ENCODE results near the gene BMP7.
"Not testable (repeated sequence)": the region's sequence is repeated elsewhere in the genome, so short reads cannot be mapped to it uniquely, and the experiment has no call there.

Gene BMP7

DNA sequence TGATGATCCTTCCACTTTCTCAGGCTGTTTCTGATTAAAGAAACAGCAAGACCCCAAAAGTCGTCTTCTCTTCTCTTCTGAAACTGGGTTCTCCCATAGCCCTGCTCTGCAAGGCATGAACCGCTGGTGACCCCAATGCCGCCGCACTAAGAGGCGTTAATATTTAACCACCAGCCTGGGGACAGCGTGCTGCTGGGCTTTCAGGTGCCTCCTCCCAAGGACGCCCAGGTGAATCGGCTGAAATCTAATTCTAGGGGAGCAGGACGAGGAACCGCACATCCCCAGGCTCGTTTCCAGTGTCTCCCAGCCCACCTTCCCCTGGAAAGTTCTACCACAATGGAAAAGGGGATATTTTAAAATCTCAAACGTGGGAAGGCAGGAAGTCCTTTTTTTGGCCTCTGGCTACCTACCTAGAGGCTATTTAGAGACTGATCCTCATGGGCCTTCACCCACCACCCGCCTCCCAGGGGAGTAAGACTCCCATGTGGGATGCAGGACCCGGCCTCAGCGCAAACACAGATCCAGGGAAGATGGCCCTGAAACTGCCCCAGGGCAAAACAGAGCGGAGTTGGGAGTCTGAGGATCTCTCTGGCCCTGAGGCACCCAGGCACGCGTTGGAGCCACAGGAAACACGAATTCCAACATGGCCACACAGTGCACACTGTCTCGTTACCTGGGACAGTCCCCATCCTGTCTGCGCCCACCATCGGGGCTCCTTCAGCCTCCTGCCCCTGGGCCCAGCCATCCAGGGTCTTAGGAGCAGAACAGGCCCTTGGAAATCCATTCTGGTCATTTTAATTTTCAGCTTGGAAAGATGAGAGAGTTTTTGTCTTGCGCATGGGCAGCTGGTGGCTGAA is 56.2 kb downstream of the BMP7 start:
- no peak for DNase-seq

DNA sequence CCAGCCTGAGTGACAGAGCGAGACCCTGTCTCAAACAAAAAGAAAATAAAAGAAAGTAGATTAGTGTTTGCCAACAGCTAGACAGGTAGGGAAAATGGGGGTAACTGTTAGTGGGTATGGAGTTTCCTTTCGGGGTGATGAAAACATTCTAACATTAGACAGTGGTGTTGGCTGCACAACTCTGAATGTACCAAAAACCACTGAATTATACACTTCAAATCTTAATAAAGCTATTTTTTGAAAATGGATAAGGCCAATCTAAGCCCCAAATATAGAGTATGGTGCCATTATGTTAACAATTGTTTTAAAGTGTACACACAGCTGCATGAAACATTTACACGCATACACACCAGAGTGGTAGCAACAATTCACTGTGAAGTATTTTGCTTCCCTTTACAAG is 57.0 kb downstream of the BMP7 start:
- DNase-seq: no peak

GRCh38 chr20:57208198-57208597 is 58.2 kb downstream of the BMP7 start:
- DNase-seq: no peak

DNA sequence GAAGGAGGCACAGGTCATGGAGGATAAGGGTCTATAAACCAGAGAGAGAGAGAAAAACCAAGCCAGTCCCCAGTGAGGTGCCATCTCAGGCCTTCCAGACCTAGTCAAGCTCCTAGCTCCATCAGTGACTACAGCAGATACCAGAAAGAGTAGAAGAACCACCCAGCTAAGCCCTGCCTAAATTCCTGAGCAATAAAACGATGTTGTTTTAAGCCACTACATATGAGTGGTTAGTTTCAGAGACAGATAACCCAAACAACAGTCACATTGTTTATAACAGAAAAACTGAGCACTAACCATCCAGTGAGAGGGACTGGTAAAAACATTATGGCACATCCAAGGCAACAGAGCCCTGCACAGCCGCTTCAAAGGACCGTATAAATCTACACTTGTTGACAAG is 59.2 kb downstream of the BMP7 start:
- DNase-seq: no peak

DNA sequence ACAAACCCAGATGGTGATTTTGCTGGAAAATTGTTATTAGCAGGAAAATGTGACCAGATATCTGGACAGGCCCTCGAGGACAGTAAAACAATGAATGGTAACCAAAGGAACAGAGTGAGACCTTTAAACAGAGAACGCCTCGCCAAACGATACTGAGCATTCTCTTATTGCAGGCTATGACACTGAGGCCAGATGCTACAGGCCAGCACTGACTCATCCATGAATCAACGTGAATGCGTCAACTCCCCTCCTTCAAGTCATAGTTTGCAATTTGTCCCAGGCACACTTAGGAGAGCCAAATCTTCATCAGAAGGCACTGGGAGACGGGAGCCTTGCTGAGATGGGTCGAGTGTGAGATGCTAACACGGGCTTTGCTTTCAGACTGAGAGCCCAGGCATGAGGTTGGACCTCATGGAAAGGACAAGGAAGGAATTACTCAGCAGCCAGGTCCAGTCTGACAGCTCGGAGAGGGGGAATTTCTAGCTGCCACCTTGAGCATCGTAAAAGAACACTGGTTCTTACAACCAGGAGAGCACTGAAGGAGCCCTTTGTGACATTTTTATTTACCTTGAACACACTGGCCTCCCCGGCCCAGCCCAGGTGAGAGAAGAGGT is 60.7 kb downstream of the BMP7 start:
- no peak for DNase-seq

DNA sequence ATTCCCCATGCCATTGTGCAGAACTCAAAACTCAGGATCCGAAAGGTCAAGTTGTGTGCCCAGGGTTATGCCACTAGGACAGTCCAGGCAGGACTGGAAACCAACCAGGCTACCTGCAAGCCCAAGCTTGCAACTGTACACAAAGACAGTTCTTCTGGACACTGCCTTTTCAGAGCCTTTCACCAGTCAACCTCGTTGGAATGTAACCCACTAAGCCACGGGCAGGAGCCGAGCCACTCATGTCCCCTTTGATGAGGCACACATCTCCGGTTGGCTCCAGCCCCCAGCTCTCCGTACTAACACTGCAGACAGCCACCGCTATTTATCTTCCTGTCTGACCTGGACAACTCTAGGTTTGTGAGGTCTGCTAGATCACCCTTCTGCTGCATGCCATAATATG is 62.5 kb downstream of the BMP7 start:
- DNase-seq: peak in 1 of 4 experiments; percentile 1

- no peak for DNase-seq
Measured at GRCh38 chr20:57203204-57203603, 63.2 kb downstream of the BMP7 start.

DNA sequence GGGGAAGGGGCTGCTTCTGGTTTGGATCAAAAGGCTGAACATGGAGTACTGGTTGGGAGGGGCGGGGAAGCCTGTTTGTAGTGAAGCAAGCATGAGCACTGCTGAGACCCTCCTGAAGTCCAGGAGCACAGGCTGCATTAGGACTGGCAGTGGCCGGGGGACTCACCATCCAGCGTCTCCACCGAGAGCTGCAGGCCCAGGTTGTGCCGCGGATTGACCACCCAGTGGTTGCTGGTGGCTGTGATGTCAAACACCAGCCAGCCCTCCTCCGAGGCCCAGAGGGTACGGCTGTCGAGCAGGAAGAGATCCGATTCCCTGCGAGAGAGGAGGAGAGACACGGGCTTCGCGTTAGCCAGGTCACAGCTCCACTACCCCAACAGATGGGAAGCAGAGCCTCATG is 64.1 kb downstream of the BMP7 start:
- DNase-seq: no peak

DNA sequence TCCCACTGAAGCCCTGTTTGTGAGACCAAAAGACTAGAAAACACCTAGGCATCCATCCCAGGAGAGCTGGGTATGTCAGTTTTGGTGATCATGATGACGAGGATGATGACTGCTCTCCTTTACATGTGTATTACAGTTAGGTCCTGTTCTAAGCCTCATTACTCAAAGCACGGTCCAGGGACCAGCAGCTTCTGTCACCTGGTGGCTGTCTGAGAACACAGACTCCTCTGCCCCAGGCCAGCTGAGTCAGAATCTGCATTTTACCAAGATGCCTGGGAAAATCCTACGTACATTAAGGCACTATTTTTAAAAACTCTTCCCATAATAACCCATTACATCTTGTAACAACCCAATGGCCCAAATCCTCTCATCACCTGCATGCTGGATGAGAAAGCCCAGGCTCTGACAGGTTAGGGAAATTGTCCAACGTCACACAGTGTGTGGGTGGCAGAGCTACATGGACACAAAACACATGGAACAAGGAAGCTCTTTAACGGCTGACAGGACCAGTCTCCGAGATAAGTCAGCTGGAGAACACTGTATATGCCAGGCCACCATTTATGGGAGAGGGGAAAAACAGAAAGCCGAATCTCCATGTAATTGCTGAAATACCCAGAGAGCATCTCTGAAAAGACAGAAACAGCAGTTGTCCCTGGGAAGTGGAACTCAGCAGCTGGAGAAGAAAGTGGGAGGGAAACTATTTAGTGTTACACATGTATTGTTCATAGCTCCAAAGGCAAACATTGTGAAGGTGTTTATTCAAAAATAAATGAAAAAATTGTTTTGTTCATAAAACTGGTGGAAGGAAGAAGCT is 65.4 kb downstream of the BMP7 start:
- DNase-seq: no peak

- DNase-seq: no peak
Measured at GRCh38 chr20:57199656-57200405, 66.6 kb downstream of the BMP7 start.

DNA sequence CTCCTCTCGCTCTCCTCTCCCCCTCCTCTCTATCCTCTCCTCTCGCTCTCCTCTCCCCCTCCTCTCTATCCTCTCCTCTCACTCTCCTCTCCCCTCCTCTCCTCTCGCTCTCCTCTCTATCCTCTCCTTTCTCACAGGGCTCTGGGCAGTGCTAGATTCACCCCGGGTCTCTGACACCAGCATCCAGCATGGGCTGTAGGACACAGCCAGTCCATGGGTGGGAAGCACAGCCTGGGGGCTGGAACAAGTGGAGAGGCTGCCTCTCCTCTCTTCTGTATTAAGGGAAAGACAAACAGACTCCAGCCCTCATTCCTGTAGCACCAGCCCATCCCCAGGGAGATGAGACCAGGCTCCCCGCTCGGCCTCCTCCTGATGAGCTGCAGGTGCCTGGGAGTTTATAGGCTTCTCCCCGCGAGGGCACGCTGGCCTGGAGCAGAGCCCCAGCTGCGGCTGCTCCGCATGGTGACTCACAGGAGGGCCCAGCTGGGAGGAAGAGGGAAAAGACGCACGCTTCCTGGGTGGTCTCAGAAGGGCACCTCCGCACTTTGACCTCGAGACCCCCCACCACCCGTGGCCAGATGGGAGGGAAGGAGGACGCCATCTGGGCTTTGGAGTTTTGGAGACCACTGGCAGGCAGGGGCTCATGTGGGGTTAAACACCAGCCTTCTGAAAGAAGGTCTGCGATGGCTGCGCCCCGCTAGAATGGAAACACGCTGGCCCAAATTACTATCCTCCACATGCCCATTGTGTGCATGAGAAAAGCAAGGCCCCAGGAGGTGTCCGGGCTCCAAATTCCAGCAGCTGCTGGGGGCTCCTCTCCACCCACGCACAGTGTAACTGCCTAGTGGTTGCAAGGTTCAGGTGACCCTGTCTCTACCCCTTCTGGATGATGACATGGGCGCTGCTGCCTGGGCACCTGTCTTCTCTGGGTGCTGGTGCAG is 68.0 kb downstream of the BMP7 start:
- DNase-seq: no peak

- no peak for DNase-seq
Measured at GRCh38 chr20:57197352-57198131, 68.9 kb downstream of the BMP7 start.

DNA sequence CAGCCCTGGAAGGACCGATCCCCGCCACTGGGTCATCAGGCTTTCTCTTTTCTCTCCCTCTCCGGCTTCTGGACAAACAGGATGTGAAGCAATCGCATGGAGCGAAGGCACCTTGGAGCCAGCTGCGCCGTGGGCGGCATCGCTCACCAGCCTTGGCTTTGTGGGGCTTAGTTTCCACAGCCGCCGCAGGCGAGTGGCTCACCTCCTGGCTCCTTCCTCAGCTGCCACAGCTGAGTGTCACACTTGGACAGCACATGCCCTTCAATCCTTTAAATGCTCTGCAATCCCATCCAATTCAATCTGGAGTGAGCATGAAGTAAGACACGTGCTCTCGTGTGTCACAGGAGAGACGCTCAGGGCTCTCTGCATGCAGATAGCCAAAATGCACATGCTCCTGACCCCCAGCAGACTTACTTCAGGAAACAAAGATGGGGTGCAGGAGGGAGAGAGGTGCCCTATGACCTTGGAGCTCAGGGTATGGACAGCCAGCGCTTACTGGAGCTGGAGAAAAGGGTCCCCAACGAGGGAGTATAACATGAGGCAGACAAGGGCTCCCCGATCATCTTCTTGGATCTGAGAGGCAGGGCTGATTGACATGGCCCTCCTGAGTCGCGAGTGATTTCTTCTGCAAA is 70.9 kb downstream of the BMP7 start:
- no peak for DNase-seq

- DNase-seq: no peak
Measured at GRCh38 chr20:57195023-57195422, 71.4 kb downstream of the BMP7 start.

DNA sequence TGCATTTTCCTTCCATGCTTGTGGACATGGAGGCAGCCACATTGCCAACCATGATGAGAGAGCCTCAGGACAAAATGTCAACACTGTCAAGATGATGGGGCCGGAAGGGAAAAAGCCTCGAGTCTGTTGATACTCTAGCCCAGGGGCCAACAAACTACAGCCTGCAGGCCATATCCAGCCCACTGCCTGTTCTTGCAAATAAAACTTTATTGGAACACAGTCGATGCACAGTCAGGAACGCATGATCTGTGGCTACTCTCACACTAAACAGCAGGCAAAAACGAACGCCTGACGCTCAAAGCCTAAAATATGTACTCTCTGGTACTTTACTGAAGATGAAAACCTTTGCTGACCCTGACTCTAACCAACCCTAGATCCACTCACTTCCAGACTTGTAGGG is 72.3 kb downstream of the BMP7 start:
- no peak for DNase-seq

DNA sequence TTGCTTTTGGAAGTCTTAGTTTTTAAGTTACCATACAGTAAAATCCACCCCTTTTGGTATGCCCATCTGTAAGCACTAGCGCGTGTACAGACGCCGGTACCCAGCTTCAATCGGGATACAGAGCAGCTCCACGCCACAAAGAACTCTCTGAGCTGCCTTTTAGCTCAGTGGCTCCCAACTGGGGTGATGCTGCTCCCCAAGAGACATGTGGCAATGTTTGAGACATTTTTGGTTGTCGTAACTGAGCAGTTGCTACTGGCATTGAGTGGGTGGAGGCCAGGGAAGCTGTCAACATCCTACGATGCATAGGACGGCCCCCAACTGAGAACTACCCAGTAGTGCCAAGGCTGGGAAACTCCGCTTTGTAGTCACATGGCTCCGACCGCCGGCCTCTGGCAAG is 73.3 kb downstream of the BMP7 start:
- DNase-seq: no peak

GRCh38 chr20:57192311-57192710 is 74.1 kb downstream of the BMP7 start:
- DNase-seq: no peak

DNA sequence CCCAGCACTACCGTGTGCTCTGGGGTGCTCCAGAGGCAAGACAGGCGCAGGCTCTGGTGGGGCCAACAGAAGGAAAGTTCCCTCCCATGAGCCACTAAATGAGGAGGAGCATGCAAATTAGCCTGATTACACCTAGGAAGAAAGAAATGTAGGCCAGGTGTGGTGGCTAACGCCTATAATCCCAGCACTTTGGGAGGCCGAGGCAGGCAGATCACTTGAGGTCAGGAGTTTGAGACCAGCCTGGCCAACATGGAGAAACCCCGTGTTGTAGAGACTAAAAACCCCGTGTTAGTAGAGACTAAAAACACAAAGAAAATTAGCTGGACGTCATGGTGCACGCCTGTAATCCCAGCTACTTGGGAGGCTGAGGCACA is 75.2 kb downstream of the BMP7 start:
- DNase-seq: not testable (repeated sequence)

GRCh38 chr20:57190536-57191264 is 75.7 kb downstream of the BMP7 start:
- no peak for DNase-seq

GRCh38 chr20:57189713-57190112 is 76.7 kb downstream of the BMP7 start:
- no peak for DNase-seq
